ENCODE data around the gene ST3GAL5. TPM values are rescaled to one million over a fixed set of nuclear protein-coding genes. Genes with fewer than 3 reads are reported as not detected.

ST3GAL5 gene
- total RNA-seq, 1 donor from 2014 or later = 46.1 TPM

- ATAC-seq = no peak
- DNase-seq (ENCODE audit: low spot score) = no peak
- intact Hi-C loops (cut with DNase I) = no loop called here
Observed at GRCh38 chr2:85799215-85799956, 89.4 kb downstream of the ST3GAL5 start.

GRCh38 chr2:85797921-85798320 lies 90.9 kb downstream of the ST3GAL5 start:
- intact Hi-C loops (cut with DNase I) = no loop called here
- no peak for DNase-seq (ENCODE audit: low spot score)
- no peak for ATAC-seq

- intact Hi-C loops (cut with DNase I) = no loop called here
- DNase-seq (ENCODE audit: low spot score) = no peak
- no peak for ATAC-seq
Observed at GRCh38 chr2:85797263-85797660, 91.5 kb downstream of the ST3GAL5 start.

GRCh38 chr2:85796341-85797262 lies 92.2 kb downstream of the ST3GAL5 start:
- DNase-seq (ENCODE audit: low spot score) (no peak), ATAC-seq (peak; percentile 8)
- intact Hi-C loops (cut with DNase I) = no loop called here

- no peak for ATAC-seq
- no peak for DNase-seq (ENCODE audit: low spot score)
- intact Hi-C loops (cut with DNase I) = no loop called here
Observed at GRCh38 chr2:85796046-85796340, 92.8 kb downstream of the ST3GAL5 start.

GRCh38 chr2:85795331-85796045 lies 93.3 kb downstream of the ST3GAL5 start:
- peak; percentile 1 for ATAC-seq
- intact Hi-C loops (cut with DNase I) = no loop called here

GRCh38 chr2:85794491-85795121 lies 94.2 kb downstream of the ST3GAL5 start:
- DNase-seq (ENCODE audit: low spot score) (no peak), ATAC-seq (peak; percentile 15)
- intact Hi-C loops (cut with DNase I) = no loop called here

More at GRCh38 chr2:85795331-85796045, 93.3 kb downstream of the ST3GAL5 start:
- no peak for DNase-seq (ENCODE audit: low spot score)

GRCh38 chr2:85794038-85794441 lies 94.8 kb downstream of the ST3GAL5 start:
- DNase-seq (ENCODE audit: low spot score) = no peak
- no peak for ATAC-seq
- intact Hi-C loops (cut with DNase I) = no loop called here

GRCh38 chr2:85793584-85793983 lies 95.2 kb downstream of the ST3GAL5 start:
- ATAC-seq (peak; percentile 31), DNase-seq (ENCODE audit: low spot score) (no peak)
- intact Hi-C loops (cut with DNase I) = no loop called here

GRCh38 chr2:85792783-85793441 lies 95.9 kb downstream of the ST3GAL5 start:
- intact Hi-C loops (cut with DNase I) = no loop called here
- DNase-seq (ENCODE audit: low spot score) (no peak), ATAC-seq (peak; percentile 53)

- DNase-seq (ENCODE audit: low spot score) = peak; percentile 54
- intact Hi-C loops (cut with DNase I) = no loop called here
- peak; percentile 6 for ATAC-seq
Observed at GRCh38 chr2:85791704-85792565, 96.9 kb downstream of the ST3GAL5 start.

- intact Hi-C loops (cut with DNase I) = no loop called here
- ATAC-seq (no peak), DNase-seq (ENCODE audit: low spot score) (peak; percentile 34)
Observed at GRCh38 chr2:85790499-85791188, 98.1 kb downstream of the ST3GAL5 start.

- ATAC-seq (no peak), DNase-seq (ENCODE audit: low spot score) (peak; percentile 15)
- intact Hi-C loops (cut with DNase I) = no loop called here
Observed at GRCh38 chr2:85790032-85790431, 98.8 kb downstream of the ST3GAL5 start.

- intact Hi-C loops (cut with DNase I) = no loop called here
- DNase-seq (ENCODE audit: low spot score) (peak; percentile 0), ATAC-seq (no peak)
Observed at GRCh38 chr2:85789271-85789670, 99.5 kb downstream of the ST3GAL5 start.

- intact Hi-C loops (cut with DNase I) = no loop called here
- peak; percentile 53 for DNase-seq (ENCODE audit: low spot score)
- no peak for ATAC-seq
Observed at GRCh38 chr2:85788603-85789002, 100.2 kb downstream of the ST3GAL5 start.

GRCh38 chr2:85787981-85788340 lies 100.8 kb downstream of the ST3GAL5 start:
- intact Hi-C loops (cut with DNase I) = no loop called here
- ATAC-seq (no peak), DNase-seq (ENCODE audit: low spot score) (peak; percentile 43)

- DNase-seq (ENCODE audit: low spot score) (peak; percentile 53), ATAC-seq (no peak)
Observed at GRCh38 chr2:85787282-85787980, 101.4 kb downstream of the ST3GAL5 start.

More at GRCh38 chr2:85787282-85787980, 101.4 kb downstream of the ST3GAL5 start:
- intact Hi-C loops (cut with DNase I) = no loop called here
